ENCODE measurements around the gene VWC2.

DNA sequence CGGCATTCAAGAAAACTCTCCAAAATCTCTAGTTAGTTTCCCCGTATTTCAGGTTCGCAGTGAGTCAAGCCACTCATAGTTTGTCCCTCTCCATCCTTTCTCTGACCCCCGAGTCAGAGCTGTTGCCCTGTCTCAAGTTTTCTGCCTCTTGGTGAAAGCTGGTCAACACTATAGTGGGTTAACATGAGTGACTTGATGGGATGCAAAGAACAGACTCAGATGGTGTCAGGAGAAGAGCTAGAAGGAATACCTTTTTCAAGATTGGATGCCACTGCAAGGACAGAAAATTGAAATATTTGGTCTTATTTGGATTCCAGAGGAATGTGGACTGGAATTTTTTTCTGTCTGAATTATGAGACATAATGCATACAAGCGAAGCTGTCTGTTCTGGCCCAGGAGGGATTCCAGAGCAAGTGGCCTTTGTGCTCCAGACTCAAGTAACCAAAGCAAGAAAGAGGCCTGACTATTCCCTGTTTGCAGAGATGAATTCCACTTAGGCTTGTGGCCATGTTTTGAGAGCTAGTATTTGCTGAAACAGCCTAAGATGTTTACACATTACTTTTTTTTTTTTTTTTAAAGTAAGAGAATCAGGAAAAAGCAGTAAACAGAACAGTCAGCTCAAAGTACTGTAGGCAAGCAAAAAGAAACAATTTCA is 67.4 kb downstream of the VWC2 start:
- TF ChIP-seq, protein P1, sequence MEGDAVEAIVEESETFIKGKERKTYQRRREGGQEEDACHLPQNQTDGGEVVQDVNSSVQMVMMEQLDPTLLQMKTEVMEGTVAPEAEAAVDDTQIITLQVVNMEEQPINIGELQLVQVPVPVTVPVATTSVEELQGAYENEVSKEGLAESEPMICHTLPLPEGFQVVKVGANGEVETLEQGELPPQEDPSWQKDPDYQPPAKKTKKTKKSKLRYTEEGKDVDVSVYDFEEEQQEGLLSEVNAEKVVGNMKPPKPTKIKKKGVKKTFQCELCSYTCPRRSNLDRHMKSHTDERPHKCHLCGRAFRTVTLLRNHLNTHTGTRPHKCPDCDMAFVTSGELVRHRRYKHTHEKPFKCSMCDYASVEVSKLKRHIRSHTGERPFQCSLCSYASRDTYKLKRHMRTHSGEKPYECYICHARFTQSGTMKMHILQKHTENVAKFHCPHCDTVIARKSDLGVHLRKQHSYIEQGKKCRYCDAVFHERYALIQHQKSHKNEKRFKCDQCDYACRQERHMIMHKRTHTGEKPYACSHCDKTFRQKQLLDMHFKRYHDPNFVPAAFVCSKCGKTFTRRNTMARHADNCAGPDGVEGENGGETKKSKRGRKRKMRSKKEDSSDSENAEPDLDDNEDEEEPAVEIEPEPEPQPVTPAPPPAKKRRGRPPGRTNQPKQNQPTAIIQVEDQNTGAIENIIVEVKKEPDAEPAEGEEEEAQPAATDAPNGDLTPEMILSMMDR (IDR thresholded peaks at IDR 0.05), result no peak
- TF ChIP-seq POLR2A (IDR thresholded peaks at IDR 0.05), result no peak

Data from esophagus squamous epithelium (tissue), 4 donors.